Transverse colon (tissue), 4 donors: Measurements from ENCODE around the gene GLO1. TPM values are rescaled to one million over a fixed set of nuclear protein-coding genes. Genes with fewer than 3 reads are reported as not detected.

Experiments used
- DNase-seq: peaks from one replicate; pipeline ENCODE4 v3.0.0-alpha.2; 2019
- H3K27ac ChIP-seq, 4 donors: fragments of 200-600 bp; sonication (generic); 2 replicates each; pipeline ENCODE4 v1.5.1; 2016 to 2018; ENCODE audit warnings: inconsistent platforms in 4 of 4
- H3K27me3 ChIP-seq: fragments of 200-600 bp; sonication (generic); 2 replicates; pipeline ENCODE4 v1.5.1; 2017; ENCODE audit warnings: inconsistent platforms
- H3K36me3 ChIP-seq, 4 donors: fragments of 200-600 bp; sonication (generic); 2 replicates each; pipeline ENCODE4 v1.5.1; 2017 to 2019; ENCODE audit warnings: inconsistent platforms in 4 of 4
- H3K4me1 ChIP-seq, 4 donors: fragments of 200-600 bp; sonication (generic); 2 replicates each; pipeline ENCODE4 v1.5.1; 2017 to 2020; ENCODE audit warnings: inconsistent platforms in 4 of 4
- H3K4me3 ChIP-seq, 4 donors: fragments of 200-600 bp; sonication (generic); 1 replicate in 1 of 4; 2 replicates in 3 of 4; pipeline versions ENCODE4 v1.5.1 to v1.6.1; 2017 to 2019; ENCODE audit warnings: inconsistent platforms in 4 of 4
- H3K9me3 ChIP-seq, 2 donors: fragments of 200-600 bp; sonication (generic); 2 replicates each; pipeline ENCODE4 v1.5.1; 2017 to 2019; ENCODE audit warnings: inconsistent platforms in 2 of 2
- EP300 ChIP-seq: sonication (generic); formaldehyde crosslinking; IDR thresholded peaks from one replicate; pipeline ENCODE4 v1.6.1; 2017; ENCODE audit warnings: antibody characterized with exemption, low read depth
- POLR2A ChIP-seq: fragments of 450-650 bp; IDR thresholded peaks from one replicate; pipeline ENCODE4 v1.6.1; 2016; ENCODE audit warnings: antibody characterized with exemption, mild to moderate bottlenecking, moderate library complexity
- POLR2AphosphoS5 ChIP-seq, 3 donors: sonication (generic); formaldehyde crosslinking; IDR thresholded peaks; one replicate each; pipeline ENCODE4 v1.6.1; 2016; ENCODE audit warnings: antibody characterized with exemption in 3 of 3
- WGBS, 2 donors: methylation state at CpG; one replicate each; pipeline ENCODE4 v1.1.5; 2018; ENCODE audit warnings: low coverage in 1 of 2; 5-methylcytosine and 5-hydroxymethylcytosine counted together
- in situ Hi-C, 4 donors: fragments of 200-750 bp; cut with MboI; loops; one replicate each; pipeline versions ENCODE4 v1.15.0 to v1.15.1; 2017; ENCODE audit warnings: low sequenced_read_pairs in 3 of 4, low pct_ligation_motif_present in 1 of 4, low pct_unique_long_range_greater_than_20kb in 1 of 4
- intact Hi-C: fragments of 100-400 bp; cut with DNase I; formaldehyde crosslinking; loops from one replicate; pipeline ENCODE4 v1.15.1; 2023; ENCODE audit warnings: low total_unique reads
- total RNA-seq, 4 donors: library from RNA; depleted of rRNA; stranded (reverse); fragments of >200 nt; gene quantifications; one replicate each; pipeline ENCODE4 v1.1.0, GENCODE V29; 2016
- TF ChIP-seq, protein P1 (sequence below), 5 experiments: fragments of 200-600 bp in 3 of 5; fragments of 450-650 bp in 2 of 5; sonication (generic) in 3 of 5; IDR thresholded peaks; 1 replicate in 2 of 5; 2 replicates in 3 of 5; pipeline ENCODE4 v1.5.1; 2016 to 2017; ENCODE audit warnings: antibody characterized with exemption in 5 of 5, inconsistent platforms in 3 of 5, mild to moderate bottlenecking in 2 of 5, moderate library complexity in 1 of 5

Gene GLO1
- total RNA-seq, 4 donors from 2014 or later = 15.3 to 56.1 (median 36.6) TPM

DNA sequence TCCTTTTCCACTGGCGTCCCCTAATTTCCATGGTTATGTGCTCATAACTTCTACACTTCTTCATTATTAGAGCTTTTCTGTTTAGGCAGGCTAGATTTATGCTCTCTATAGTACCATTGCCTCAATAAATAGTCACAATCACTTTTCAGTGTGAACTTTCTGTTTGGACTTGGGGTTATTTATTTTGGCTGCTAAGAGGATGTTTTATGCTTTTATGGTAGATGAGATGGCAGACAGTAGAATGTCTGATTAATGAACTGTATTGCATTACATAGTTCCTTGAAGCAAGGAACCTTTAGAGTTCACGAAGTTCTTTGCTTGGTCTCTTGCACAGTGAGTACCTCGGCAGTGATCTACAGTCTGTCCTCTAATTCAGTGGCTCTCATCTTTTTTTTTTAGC, 19.1 kb upstream of the GLO1 start:
- no peak overlapping the region for H3K4me3 ChIP-seq
- DNase-seq = no peak
- H3K36me3 ChIP-seq = no peaks in the 10 kb centered on the region
- H3K9me3 ChIP-seq = no peaks in the 10 kb centered on the region
- peaks cover 34% of the 10 kb centered on the region for H3K27me3 ChIP-seq
- peaks cover 0 to 4% (median 2%) of the 10 kb centered on the region in 4 donors for H3K4me1 ChIP-seq
- WGBS, 2 donors = 46 to 61% methylated on average over 1 to 3 of the region's 3 CpGs
- TF ChIP-seq POLR2A (no peak), EP300 (no peak), POLR2AphosphoS5 (IDR thresholded peaks at IDR 0.05) (no peak)
- TF ChIP-seq, protein P1, sequence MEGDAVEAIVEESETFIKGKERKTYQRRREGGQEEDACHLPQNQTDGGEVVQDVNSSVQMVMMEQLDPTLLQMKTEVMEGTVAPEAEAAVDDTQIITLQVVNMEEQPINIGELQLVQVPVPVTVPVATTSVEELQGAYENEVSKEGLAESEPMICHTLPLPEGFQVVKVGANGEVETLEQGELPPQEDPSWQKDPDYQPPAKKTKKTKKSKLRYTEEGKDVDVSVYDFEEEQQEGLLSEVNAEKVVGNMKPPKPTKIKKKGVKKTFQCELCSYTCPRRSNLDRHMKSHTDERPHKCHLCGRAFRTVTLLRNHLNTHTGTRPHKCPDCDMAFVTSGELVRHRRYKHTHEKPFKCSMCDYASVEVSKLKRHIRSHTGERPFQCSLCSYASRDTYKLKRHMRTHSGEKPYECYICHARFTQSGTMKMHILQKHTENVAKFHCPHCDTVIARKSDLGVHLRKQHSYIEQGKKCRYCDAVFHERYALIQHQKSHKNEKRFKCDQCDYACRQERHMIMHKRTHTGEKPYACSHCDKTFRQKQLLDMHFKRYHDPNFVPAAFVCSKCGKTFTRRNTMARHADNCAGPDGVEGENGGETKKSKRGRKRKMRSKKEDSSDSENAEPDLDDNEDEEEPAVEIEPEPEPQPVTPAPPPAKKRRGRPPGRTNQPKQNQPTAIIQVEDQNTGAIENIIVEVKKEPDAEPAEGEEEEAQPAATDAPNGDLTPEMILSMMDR (IDR thresholded peaks at IDR 0.05) = no peak
- in situ Hi-C loops (no loop called here), intact Hi-C loops (no loop called here)
- H3K27ac ChIP-seq = no peak overlapping the region

DNA sequence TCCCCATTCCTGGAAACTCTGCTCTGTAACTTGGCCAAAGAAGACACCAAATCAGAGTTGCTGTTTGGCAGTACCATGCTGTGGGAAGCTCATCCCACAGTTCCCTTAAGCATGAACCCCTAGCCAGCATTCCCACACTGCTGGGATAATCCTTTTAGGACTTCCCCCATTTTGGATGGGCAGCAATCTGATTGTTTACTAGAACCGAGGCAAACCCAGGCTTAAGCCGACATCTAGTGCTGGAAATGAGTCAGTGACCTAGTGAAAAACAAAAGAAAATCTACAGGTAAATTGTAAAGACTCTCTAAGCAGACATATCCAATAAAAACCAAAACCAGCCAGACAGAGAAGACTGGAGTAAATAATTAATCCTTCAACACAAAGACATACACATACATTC, 17.4 kb upstream of the GLO1 start:
- Histone ChIP-seq H3K9me3 (no peaks in the 10 kb centered on the region), H3K27ac (no peak overlapping the region), H3K4me3 (no peak overlapping the region), H3K4me1 (peaks cover 0 to 4% (median 3%) of the 10 kb centered on the region in 4 donors), H3K27me3 (peaks cover 51% of the 10 kb centered on the region), H3K36me3 (no peaks in the 10 kb centered on the region)
- no peak for DNase-seq
- TF ChIP-seq, protein P1 (IDR thresholded peaks at IDR 0.05) = no peak
- TF ChIP-seq POLR2AphosphoS5 (IDR thresholded peaks at IDR 0.05) (no peak), POLR2A (no peak), EP300 (no peak)
- WGBS, 2 donors = 7% methylated on average over 2 of the region's 2 CpGs
- intact Hi-C loops (no loop called here), in situ Hi-C loops (no loop called here)

DNA sequence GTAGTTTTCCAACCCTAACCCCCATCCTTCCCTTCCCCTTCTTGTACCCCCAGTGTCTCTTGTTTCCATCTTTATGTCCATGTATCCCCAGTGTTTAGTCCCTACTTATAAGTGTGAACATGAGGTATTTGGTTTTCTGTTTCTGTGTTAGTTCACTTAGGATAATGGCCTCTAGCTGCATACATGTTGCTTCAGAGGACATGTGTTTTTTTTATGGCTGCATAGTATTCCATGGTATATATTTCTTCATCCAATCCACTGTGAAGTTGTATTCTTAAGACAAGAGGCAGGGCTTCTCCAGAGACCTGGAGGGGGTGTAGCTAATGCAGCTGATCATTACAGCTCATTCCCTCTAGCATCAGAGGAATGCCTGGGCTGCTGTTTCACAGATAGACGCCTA, 16.4 kb upstream of the GLO1 start:
- no peaks in the 10 kb centered on the region for H3K36me3 ChIP-seq
- WGBS, 2 donors = 80 to 95% methylated on average over 1 of the region's 1 CpG

DNA sequence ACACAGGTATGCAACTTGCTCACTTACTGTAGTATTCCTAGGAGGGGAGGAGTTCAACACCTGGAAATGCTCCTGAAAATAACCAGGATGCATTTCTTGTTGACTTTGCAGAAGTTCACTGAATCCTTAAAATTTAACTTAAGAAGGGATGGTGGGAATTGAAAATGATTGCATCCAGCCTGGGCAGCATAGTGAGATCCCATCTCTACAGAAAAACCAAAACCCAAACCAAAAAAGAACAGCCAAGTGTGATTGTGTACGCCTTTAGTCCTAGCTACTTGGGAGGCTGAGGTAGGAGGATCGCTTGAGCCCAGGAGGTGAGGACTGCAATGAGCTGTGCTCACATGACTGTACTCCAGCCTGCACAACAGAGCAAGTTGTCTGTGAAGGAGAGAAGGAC, 13.9 kb upstream of the GLO1 start:
- no peak for TF ChIP-seq EP300
- TF ChIP-seq, protein P1 (IDR thresholded peaks at IDR 0.05) = no peak
- no peak for TF ChIP-seq POLR2AphosphoS5 (IDR thresholded peaks at IDR 0.05)
- no peak for TF ChIP-seq POLR2A
- 93 to 100% methylated on average over 2 of the region's 2 CpGs for WGBS, 2 donors
- Histone ChIP-seq H3K4me1 (peaks cover 0 to 8% (median 4%) of the 10 kb centered on the region in 4 donors), H3K27me3 (peaks cover 77% of the 10 kb centered on the region), H3K9me3 (no peaks in the 10 kb centered on the region), H3K27ac (no peak overlapping the region), H3K4me3 (no peak overlapping the region), H3K36me3 (no peaks in the 10 kb centered on the region)
- intact Hi-C loops = no loop called here
- in situ Hi-C loops = no loop called here
- DNase-seq = no peak

More for the DNA sequence above, 16.4 kb upstream of the GLO1 start:
- peaks cover 61% of the 10 kb centered on the region for H3K27me3 ChIP-seq
- intact Hi-C loops = no loop called here
- no peak overlapping the region for H3K27ac ChIP-seq
- H3K4me3 ChIP-seq = no peak overlapping the region
- no peak for TF ChIP-seq POLR2AphosphoS5 (IDR thresholded peaks at IDR 0.05)
- no peak for TF ChIP-seq POLR2A
- TF ChIP-seq, protein P1 (IDR thresholded peaks at IDR 0.05) = no peak
- TF ChIP-seq EP300 = no peak
- H3K9me3 ChIP-seq = no peaks in the 10 kb centered on the region
- in situ Hi-C loops = no loop called here
- DNase-seq = no peak
- H3K4me1 ChIP-seq = peaks cover 0 to 10% (median 6%) of the 10 kb centered on the region in 4 donors
